Peyer's patch (tissue), 4 donors: ENCODE data around the gene CHST9.

ENCODE experiments used
- POLR2A ChIP-seq, 2 donors: fragments of 450-650 bp; IDR thresholded peaks; one replicate each; pipeline ENCODE4 v1.5.1; 2017; ENCODE audit warnings: antibody characterized with exemption in 2 of 2, mild to moderate bottlenecking in 2 of 2, moderate library complexity in 2 of 2
- TF ChIP-seq, protein P1 (sequence below), 6 experiments: fragments of 450-650 bp in 4 of 6; fragments of 200-600 bp in 2 of 6; sonication (generic) in 1 of 6; IDR thresholded peaks; one replicate each; pipeline ENCODE4 v1.5.1; 2017 to 2019; ENCODE audit warnings: antibody characterized with exemption in 6 of 6, mild to moderate bottlenecking in 3 of 6, moderate library complexity in 1 of 6

DNA sequence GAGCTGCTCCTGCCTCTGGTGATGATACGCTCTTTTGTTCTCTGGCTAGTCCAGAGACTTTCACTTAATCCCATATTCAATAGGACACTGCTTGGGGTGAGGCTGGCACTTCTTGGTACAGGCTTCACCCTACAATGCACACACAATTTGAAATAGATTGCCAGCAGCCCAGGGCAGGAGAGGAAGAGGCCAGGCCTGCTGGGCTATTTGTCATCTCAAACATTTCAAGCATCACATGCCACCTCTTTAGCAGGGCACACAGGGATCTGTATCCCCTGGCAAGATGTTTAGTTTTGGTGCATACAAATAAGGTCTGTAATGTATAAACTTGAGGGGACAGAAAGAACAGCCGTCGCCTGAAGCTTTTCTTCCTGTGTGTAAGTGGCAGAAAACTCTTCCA is 120.4 kb downstream of the CHST9 start:
- TF ChIP-seq, protein P1, sequence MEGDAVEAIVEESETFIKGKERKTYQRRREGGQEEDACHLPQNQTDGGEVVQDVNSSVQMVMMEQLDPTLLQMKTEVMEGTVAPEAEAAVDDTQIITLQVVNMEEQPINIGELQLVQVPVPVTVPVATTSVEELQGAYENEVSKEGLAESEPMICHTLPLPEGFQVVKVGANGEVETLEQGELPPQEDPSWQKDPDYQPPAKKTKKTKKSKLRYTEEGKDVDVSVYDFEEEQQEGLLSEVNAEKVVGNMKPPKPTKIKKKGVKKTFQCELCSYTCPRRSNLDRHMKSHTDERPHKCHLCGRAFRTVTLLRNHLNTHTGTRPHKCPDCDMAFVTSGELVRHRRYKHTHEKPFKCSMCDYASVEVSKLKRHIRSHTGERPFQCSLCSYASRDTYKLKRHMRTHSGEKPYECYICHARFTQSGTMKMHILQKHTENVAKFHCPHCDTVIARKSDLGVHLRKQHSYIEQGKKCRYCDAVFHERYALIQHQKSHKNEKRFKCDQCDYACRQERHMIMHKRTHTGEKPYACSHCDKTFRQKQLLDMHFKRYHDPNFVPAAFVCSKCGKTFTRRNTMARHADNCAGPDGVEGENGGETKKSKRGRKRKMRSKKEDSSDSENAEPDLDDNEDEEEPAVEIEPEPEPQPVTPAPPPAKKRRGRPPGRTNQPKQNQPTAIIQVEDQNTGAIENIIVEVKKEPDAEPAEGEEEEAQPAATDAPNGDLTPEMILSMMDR (IDR thresholded peaks at IDR 0.05), result no peak
- no peak for TF ChIP-seq POLR2A (IDR thresholded peaks at IDR 0.05)
